BLaER1 treated with 17β-estradiol and CSF1 and Interleukin-3, amounts not matched to agents 10 nM and 100 nM (cell line): Measurements from ENCODE around the gene ANKEF1.
"Not testable (repeated sequence)": the region's sequence is repeated elsewhere in the genome, so short reads cannot be mapped to it uniquely, and the experiment has no call there.

ENCODE experiments used
- H3K27ac ChIP-seq, 11 experiments: shearing (Covaris generic); formaldehyde crosslinking; 2 replicates each; pipeline ENCODE4 v1.8.1; 2022
- H3K27me3 ChIP-seq, 11 experiments: shearing (Covaris generic); formaldehyde crosslinking; 2 replicates each; pipeline ENCODE4 v1.8.1; 2022
- H3K36me3 ChIP-seq, 11 experiments: shearing (Covaris generic); formaldehyde crosslinking; 2 replicates each; pipeline ENCODE4 v1.8.1; 2022
- H3K4me1 ChIP-seq, 10 experiments: shearing (Covaris generic); formaldehyde crosslinking; 2 replicates each; pipeline ENCODE4 v1.8.1; 2022
- H3K4me2 ChIP-seq, 11 experiments: shearing (Covaris generic); formaldehyde crosslinking; 2 replicates each; pipeline ENCODE4 v1.8.1; 2022
- H3K4me3 ChIP-seq, 10 experiments: shearing (Covaris generic); formaldehyde crosslinking; 2 replicates each; pipeline ENCODE4 v1.8.1; 2022
- H3K9ac ChIP-seq, 11 experiments: shearing (Covaris generic); formaldehyde crosslinking; 2 replicates each; pipeline ENCODE4 v1.8.1; 2022
- H3K9me3 ChIP-seq, 11 experiments: shearing (Covaris generic); formaldehyde crosslinking; replicated peaks in 1 of 11; 2 replicates each; pipeline ENCODE4 v1.8.1; 2022
- H4K20me1 ChIP-seq, 11 experiments: shearing (Covaris generic); formaldehyde crosslinking; 2 replicates each; pipeline ENCODE4 v1.8.1; 2022
- Cebpa-rat ChIP-seq, 11 experiments: shearing (Covaris generic); IDR thresholded peaks; 2 replicates each; pipeline ENCODE4 v1.8.1; 2022

The ANKEF1 gene

GRCh38 chr20:10020937-10021336 lies 13.8 kb upstream of the ANKEF1 start:
- Histone ChIP-seq H3K36me3 (no peaks in the 10 kb centered on the region), H3K9ac (no peak overlapping the region), H3K4me3 (no peak overlapping the region), H3K27me3 (no peaks in the 10 kb centered on the region), H3K4me2 (0 out of 22 replicates have a peak overlapping the region, but pooled peaks of 1 of the 11 experiments have one; percentile 37), H4K20me1 (no peaks in the 10 kb centered on the region), H3K27ac (no peak overlapping the region), H3K9me3 (peaks cover 0 to 7% (median 0%) of the 10 kb centered on the region in 11 experiments; a peak in 1 of 22 replicates), H3K4me1 (no peaks in the 10 kb centered on the region; a peak in 1 of 20 replicates)
- no peak for TF ChIP-seq Cebpa-rat (IDR thresholded peaks at IDR 0.05)

GRCh38 chr20:10022625-10023024 lies 12.2 kb upstream of the ANKEF1 start:
- no peak overlapping the region for H3K4me2 ChIP-seq
- H3K27ac ChIP-seq: no peak overlapping the region
- no peaks in the 10 kb centered on the region for H4K20me1 ChIP-seq
- TF ChIP-seq Cebpa-rat (IDR thresholded peaks at IDR 0.05): no peak
- peaks cover 0 to 7% (median 0%) of the 10 kb centered on the region in 11 experiments; a peak in 2 of 22 replicates for H3K9me3 ChIP-seq
- H3K4me3 ChIP-seq: no peak overlapping the region
- no peaks in the 10 kb centered on the region for H3K36me3 ChIP-seq
- no peak overlapping the region for H3K9ac ChIP-seq
- no peaks in the 10 kb centered on the region for H3K27me3 ChIP-seq
- no peaks in the 10 kb centered on the region; a peak in 1 of 20 replicates for H3K4me1 ChIP-seq

GRCh38 chr20:10023911-10024310 lies 10.9 kb upstream of the ANKEF1 start:
- TF ChIP-seq Cebpa-rat (IDR thresholded peaks at IDR 0.05): no peak
- no peaks in the 10 kb centered on the region for H3K27me3 ChIP-seq

DNA sequence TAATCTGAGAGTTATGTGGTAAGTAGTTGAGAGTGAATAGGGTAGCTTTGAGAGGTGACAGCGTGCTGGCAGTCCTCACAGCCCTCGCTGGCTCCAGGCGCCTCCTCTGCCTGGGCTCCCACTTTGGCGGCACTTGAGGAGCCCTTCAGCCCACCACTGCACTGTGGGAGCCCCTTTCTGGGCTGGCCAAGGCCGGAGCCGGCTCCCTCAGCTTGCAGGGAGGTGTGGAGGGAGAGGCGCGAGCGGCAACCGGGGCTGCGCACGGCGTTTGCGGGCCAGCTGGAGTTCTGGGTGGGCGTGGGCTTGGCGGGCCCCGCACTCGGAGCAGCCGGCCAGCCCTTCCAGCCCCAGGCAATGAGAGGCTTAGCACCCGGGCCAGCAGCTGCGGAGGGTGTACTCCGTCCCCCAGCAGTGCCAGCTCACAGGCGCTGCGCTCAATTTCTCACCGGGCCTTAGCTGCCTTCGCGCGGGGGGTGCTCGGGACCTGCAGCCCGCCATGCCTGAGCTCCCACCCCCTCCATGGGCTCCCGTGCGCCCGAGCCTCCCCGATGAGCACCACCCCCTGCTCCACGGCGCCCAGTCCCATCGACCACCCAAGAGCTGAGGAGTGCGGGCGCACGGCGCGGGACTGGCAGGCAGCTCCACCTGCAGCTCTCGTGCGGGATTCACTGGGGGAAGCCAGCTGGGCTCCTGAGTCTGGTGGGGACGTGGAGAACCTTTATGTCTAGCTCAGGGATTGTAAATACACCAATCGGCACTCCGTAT lies 3.2 kb upstream of the ANKEF1 start:
- H3K27ac ChIP-seq, H3K27me3 ChIP-seq, H3K4me3 ChIP-seq, H3K36me3 ChIP-seq, H3K4me2 ChIP-seq, H3K9ac ChIP-seq, H3K4me1 ChIP-seq, H3K9me3 ChIP-seq, H4K20me1 ChIP-seq: not testable (repeated sequence)

More at GRCh38 chr20:10023911-10024310, 10.9 kb upstream of the ANKEF1 start:
- Histone ChIP-seq H3K4me2 (no peak overlapping the region), H4K20me1 (no peaks in the 10 kb centered on the region), H3K9ac (no peak overlapping the region), H3K4me1 (no peaks in the 10 kb centered on the region; a peak in 1 of 20 replicates), H3K4me3 (no peak overlapping the region), H3K9me3 (peaks cover 0 to 10% (median 0%) of the 10 kb centered on the region in 11 experiments; a peak in 2 of 22 replicates), H3K36me3 (no peaks in the 10 kb centered on the region), H3K27ac (no peak overlapping the region)

- not testable (repeated sequence) for H4K20me1 ChIP-seq, H3K4me3 ChIP-seq, H3K4me2 ChIP-seq, H3K9ac ChIP-seq, H3K36me3 ChIP-seq, H3K4me1 ChIP-seq, H3K27ac ChIP-seq, H3K9me3 ChIP-seq, H3K27me3 ChIP-seq
Measured at GRCh38 chr20:10032269-10032668, 2.5 kb upstream of the ANKEF1 start.

- Histone ChIP-seq H3K36me3 (no peaks in the 10 kb centered on the region), H3K4me1 (peaks cover 0 to 7% (median 2%) of the 10 kb centered on the region in 10 experiments; a peak in 2 of 20 replicates), H3K4me3 (peak overlapping the region in 7 of 10 experiments; percentile 45 to 72 (median 54); a peak in 9 of 20 replicates), H4K20me1 (no peaks in the 10 kb centered on the region), H3K27ac (no peak overlapping the region), H3K4me2 (peak overlapping the region in 10 of 11 experiments; percentile 25 to 84 (median 68); a peak in 17 of 22 replicates), H3K9me3 (peaks cover 0 to 7% (median 0%) of the 10 kb centered on the region in 11 experiments; a peak in 6 of 22 replicates), H3K27me3 (no peaks in the 10 kb centered on the region), H3K9ac (no peak overlapping the region)
- no peak for TF ChIP-seq Cebpa-rat (IDR thresholded peaks at IDR 0.05)
Measured at GRCh38 chr20:10033905-10034650, 709 bp upstream of the ANKEF1 start.

DNA sequence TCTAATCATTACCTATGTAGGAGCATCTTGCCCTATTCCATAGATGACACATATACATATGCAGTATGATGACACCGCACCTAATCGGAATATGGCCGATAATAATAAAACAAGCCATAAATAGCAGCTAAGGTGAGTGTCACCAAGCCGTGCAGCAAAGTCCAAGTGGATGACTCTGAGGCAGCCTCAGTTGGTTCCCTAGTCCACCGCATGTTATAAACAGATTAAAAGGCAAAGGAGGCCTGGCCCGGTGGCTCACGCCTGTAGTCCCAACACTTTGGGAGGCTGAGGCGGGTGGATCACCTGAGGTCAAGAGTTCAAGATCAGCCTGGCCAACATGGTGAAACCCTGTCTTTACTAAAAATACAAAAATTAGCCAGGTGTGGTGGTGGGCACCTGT lies 1.5 kb downstream of the ANKEF1 start:
- H3K4me2 ChIP-seq, H4K20me1 ChIP-seq, H3K27ac ChIP-seq, H3K9ac ChIP-seq, H3K9me3 ChIP-seq, H3K36me3 ChIP-seq, H3K27me3 ChIP-seq, H3K4me3 ChIP-seq: not testable (repeated sequence)
- H3K4me1 ChIP-seq: peaks cover 3 to 13% (median 6%) of the 10 kb centered on the region in 10 experiments; a peak in 10 of 20 replicates

GRCh38 chr20:10040070-10040975 lies 5.5 kb downstream of the ANKEF1 start:
- Histone ChIP-seq H3K4me3 (no peak overlapping the region), H3K9me3 (peaks cover 0 to under 1% (median 0%) of the 10 kb centered on the region in 11 experiments; a peak in 3 of 22 replicates), H3K27ac (no peak overlapping the region), H3K36me3 (no peaks in the 10 kb centered on the region), H3K4me1 (peaks cover 0 to 18% (median 3%) of the 10 kb centered on the region in 10 experiments; a peak in 8 of 20 replicates), H3K27me3 (no peaks in the 10 kb centered on the region), H3K4me2 (peak overlapping the region in 5 of 11 experiments; percentile 22 to 59 (median 45); a peak in 7 of 22 replicates), H4K20me1 (no peaks in the 10 kb centered on the region), H3K9ac (no peak overlapping the region)
- no peak for TF ChIP-seq Cebpa-rat (IDR thresholded peaks at IDR 0.05)

DNA sequence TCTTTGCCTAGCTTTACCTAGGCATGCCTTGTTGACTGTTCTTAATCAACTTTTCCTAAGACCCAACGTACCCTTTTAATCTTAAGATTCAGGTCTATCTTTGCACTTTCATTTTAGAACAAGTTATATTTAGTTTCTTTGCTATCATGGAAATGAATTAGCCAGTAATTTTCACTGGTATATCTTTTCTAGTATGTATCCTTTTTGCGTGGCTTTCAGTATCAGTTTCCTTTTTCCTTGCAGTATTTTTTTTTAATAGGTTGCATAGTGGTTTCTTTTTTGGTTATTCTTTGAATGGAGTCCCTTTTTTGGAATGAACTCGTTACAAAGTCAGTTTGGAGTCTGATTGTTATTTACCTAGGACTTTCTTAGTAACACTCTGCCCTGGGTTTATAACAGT lies 7.3 kb downstream of the ANKEF1 start:
- no peak for TF ChIP-seq Cebpa-rat (IDR thresholded peaks at IDR 0.05)
- Histone ChIP-seq H3K27ac (no peak overlapping the region), H3K4me1 (peaks cover 0 to 18% (median 3%) of the 10 kb centered on the region in 10 experiments; a peak in 8 of 20 replicates), H4K20me1 (no peaks in the 10 kb centered on the region), H3K4me3 (no peak overlapping the region), H3K4me2 (0 out of 22 replicates have a peak overlapping the region, but pooled peaks of 1 of the 11 experiments have one; percentile 4), H3K36me3 (no peaks in the 10 kb centered on the region), H3K9me3 (no peaks in the 10 kb centered on the region), H3K27me3 (no peaks in the 10 kb centered on the region), H3K9ac (no peak overlapping the region)
